ENCODE results near the gene NEK7. TPM values are rescaled to one million over a fixed set of nuclear protein-coding genes. Genes with fewer than 3 reads are reported as not detected.

Gene NEK7
- polyA plus RNA-seq, 1 donor (not counting 4 experiments of a cell fraction or from before 2014, with no cell fraction given), result 56.8 TPM

GRCh38 chr1:198212675-198213074 lies 55.9 kb downstream of the NEK7 start:
- no peaks in the 10 kb centered on the region for H3K9me1 ChIP-seq (ENCODE audit: control insufficient read depth, extremely low read depth, insufficient read depth, low read length)
- no peak overlapping the region for H2AFZ ChIP-seq (ENCODE audit: control insufficient read depth, low read length)
- H3K79me2 ChIP-seq (ENCODE audit: control insufficient read depth, insufficient read depth, low read length), result peaks cover 36% of the 10 kb centered on the region
- H3K9ac ChIP-seq (ENCODE audit: control insufficient read depth, extremely low read depth, insufficient read depth, low read length), result no peak overlapping the region
- no peak overlapping the region for H3K4me2 ChIP-seq (ENCODE audit: control insufficient read depth, extremely low read depth, insufficient read depth, low read depth, low read length)
- H3K36me3 ChIP-seq (ENCODE audit: control insufficient read depth in 2 of 2, extremely low read depth in 1 of 2, insufficient read depth in 2 of 2, low read length in 2 of 2), result peaks cover 6 to 8% of the 10 kb centered on the region in 2 experiments
- dilution Hi-C loops (cut with MboI; ENCODE audit: extremely low pct_ligation_motif_present, low sequenced_read_pairs), result no loop called here
- TF ChIP-seq CTCF (optimal IDR thresholded peaks at IDR 0.05 in 1 of 3, IDR thresholded peaks at IDR 0.05 in 1 of 3, conservative IDR thresholded peaks at IDR 0.05 in 1 of 3; ENCODE audit: extremely low read depth in 1 of 3, insufficient read depth in 2 of 3, low read length in 3 of 3), result no peak
- TF ChIP-seq EZH2 (IDR thresholded peaks at IDR 0.05; ENCODE audit: low read length), result no peak
- no peaks in the 10 kb centered on the region for H3K27me3 ChIP-seq (ENCODE audit: control insufficient read depth, extremely low read depth, insufficient read depth, low read length)
- DNase-seq (ENCODE audit: low read depth, low spot score), result no peak
- peak; percentile 56 for FAIRE-seq
- H4K20me1 ChIP-seq (ENCODE audit: control insufficient read depth, extremely low read depth, insufficient read depth, low read length), result no peaks in the 10 kb centered on the region
- H3K4me1 ChIP-seq (ENCODE audit: control insufficient read depth, extremely low read depth, insufficient read depth, low read length), result peaks cover 9% of the 10 kb centered on the region
- no peak overlapping the region for H3K27ac ChIP-seq (ENCODE audit: control insufficient read depth, insufficient read depth, low read length)
- H3K9me3 ChIP-seq (ENCODE audit: control insufficient read depth, low read depth, low read length), result peaks cover 1% of the 10 kb centered on the region
- no peak overlapping the region for H3K4me3 ChIP-seq (ENCODE audit: control insufficient read depth in 2 of 3, extremely low read depth in 1 of 3, insufficient read depth in 2 of 3, low read depth in 1 of 3, low read length in 3 of 3)

DNA sequence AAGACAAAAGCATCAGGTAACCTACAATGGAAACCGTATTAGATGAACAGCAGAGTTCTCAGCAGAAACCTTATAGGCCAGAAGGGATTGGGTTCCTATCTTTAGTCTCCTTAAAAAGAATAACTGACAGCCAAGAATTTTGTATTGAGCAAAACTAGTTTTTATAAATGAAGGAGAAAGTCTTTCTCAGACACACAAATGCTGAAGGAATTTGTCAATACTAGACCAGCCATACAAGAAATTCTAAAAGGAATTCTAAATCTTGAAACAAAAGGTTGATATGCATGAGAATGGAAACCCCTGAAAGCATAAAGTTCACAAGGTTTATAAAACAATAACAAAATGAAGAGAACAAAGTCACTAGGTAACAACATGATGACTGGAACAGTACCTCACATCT lies 58.1 kb downstream of the NEK7 start:
- FAIRE-seq (no peak), DNase-seq (ENCODE audit: low read depth, low spot score) (no peak)
- dilution Hi-C loops (cut with MboI; ENCODE audit: extremely low pct_ligation_motif_present, low sequenced_read_pairs), result no loop called here
- H3K9me1 ChIP-seq (ENCODE audit: control insufficient read depth, extremely low read depth, insufficient read depth, low read length), result no peaks in the 10 kb centered on the region
- H3K4me2 ChIP-seq (ENCODE audit: control insufficient read depth, extremely low read depth, insufficient read depth, low read depth, low read length), result no peak overlapping the region
- no peak overlapping the region for H3K4me3 ChIP-seq (ENCODE audit: control insufficient read depth in 2 of 3, extremely low read depth in 1 of 3, insufficient read depth in 2 of 3, low read depth in 1 of 3, low read length in 3 of 3)
- H3K9ac ChIP-seq (ENCODE audit: control insufficient read depth, extremely low read depth, insufficient read depth, low read length), result no peak overlapping the region
- no peak overlapping the region for H3K27ac ChIP-seq (ENCODE audit: control insufficient read depth, insufficient read depth, low read length)
- H3K27me3 ChIP-seq (ENCODE audit: control insufficient read depth, extremely low read depth, insufficient read depth, low read length), result no peaks in the 10 kb centered on the region
- H4K20me1 ChIP-seq (ENCODE audit: control insufficient read depth, extremely low read depth, insufficient read depth, low read length), result no peaks in the 10 kb centered on the region
- peaks cover 1% of the 10 kb centered on the region for H3K9me3 ChIP-seq (ENCODE audit: control insufficient read depth, low read depth, low read length)
- H3K79me2 ChIP-seq (ENCODE audit: control insufficient read depth, insufficient read depth, low read length), result peaks cover 21% of the 10 kb centered on the region
- TF ChIP-seq EZH2 (IDR thresholded peaks at IDR 0.05; ENCODE audit: low read length) (no peak), CTCF (optimal IDR thresholded peaks at IDR 0.05 in 1 of 3, IDR thresholded peaks at IDR 0.05 in 1 of 3, conservative IDR thresholded peaks at IDR 0.05 in 1 of 3; ENCODE audit: extremely low read depth in 1 of 3, insufficient read depth in 2 of 3, low read length in 3 of 3) (no peak)
- H3K36me3 ChIP-seq (ENCODE audit: control insufficient read depth in 2 of 2, extremely low read depth in 1 of 2, insufficient read depth in 2 of 2, low read length in 2 of 2), result peaks cover 6 to 8% of the 10 kb centered on the region in 2 experiments
- peaks cover 13% of the 10 kb centered on the region for H3K4me1 ChIP-seq (ENCODE audit: control insufficient read depth, extremely low read depth, insufficient read depth, low read length)
- H2AFZ ChIP-seq (ENCODE audit: control insufficient read depth, low read length), result no peak overlapping the region

All from keratinocyte (primary cell).